Spleen (tissue), 11 donors: ENCODE measurements around the gene ZNF468. TPM values are rescaled to one million over a fixed set of nuclear protein-coding genes. Genes with fewer than 3 reads are reported as not detected.
"Not testable (repeated sequence)": the region's sequence is repeated elsewhere in the genome, so short reads cannot be mapped to it uniquely, and the experiment has no call there.

Experiments used
- DNase-seq: peaks from one replicate; pipeline ENCODE4 v3.0.0-alpha.2; 2020
- H3K27ac ChIP-seq, 8 donors: fragments of 200-600 bp; sonication (generic) in 7 of 8; 1 replicate in 4 of 8; 2 replicates in 4 of 8; pipeline versions ENCODE4 v1.5.0 to v1.8.0; 2016 to 2021; ENCODE audit warnings: inconsistent platforms in 4 of 8, mild to moderate bottlenecking in 4 of 8, moderate library complexity in 1 of 8
- H3K27me3 ChIP-seq, 7 donors: fragments of 200-600 bp; sonication (generic) in 6 of 7; replicated peaks in 1 of 7; 1 replicate in 4 of 7; 2 replicates in 3 of 7; pipeline versions ENCODE4 v1.5.0 to v1.8.0; 2016 to 2021; ENCODE audit warnings: inconsistent platforms in 3 of 7, mild to moderate bottlenecking in 1 of 7
- H3K36me3 ChIP-seq, 6 donors: fragments of 200-600 bp; sonication (generic) in 5 of 6; 1 replicate in 4 of 6; 2 replicates in 2 of 6; pipeline versions ENCODE4 v1.5.0 to v1.8.0; 2016 to 2021; ENCODE audit warnings: inconsistent platforms in 2 of 6
- H3K4me1 ChIP-seq, 6 donors: fragments of 200-600 bp; sonication (generic) in 5 of 6; 1 replicate in 3 of 6; 2 replicates in 3 of 6; pipeline versions ENCODE4 v1.5.0 to v1.8.0; 2016 to 2021; ENCODE audit warnings: inconsistent platforms in 3 of 6
- H3K4me3 ChIP-seq, 8 donors: fragments of 200-600 bp; sonication (generic) in 7 of 8; 1 replicate in 4 of 8; 2 replicates in 4 of 8; pipeline versions ENCODE4 v1.5.0 to v1.8.0; 2016 to 2021; ENCODE audit warnings: inconsistent platforms in 4 of 8, mild to moderate bottlenecking in 4 of 8, moderate library complexity in 2 of 8
- H3K9me3 ChIP-seq, 8 donors: fragments of 200-600 bp; sonication (generic) in 7 of 8; 1 replicate in 4 of 8; 2 replicates in 4 of 8; pipeline versions ENCODE4 v1.5.0 to v1.8.0; 2016 to 2021; ENCODE audit warnings: inconsistent platforms in 4 of 8
- POLR2A ChIP-seq, 3 donors: fragments of 450-650 bp; IDR thresholded peaks; one replicate each; pipeline ENCODE4 v1.5.1; 2017; ENCODE audit warnings: antibody characterized with exemption in 3 of 3, mild to moderate bottlenecking in 1 of 3
- POLR2AphosphoS5 ChIP-seq, 3 donors: sonication (generic); formaldehyde crosslinking; IDR thresholded peaks; one replicate each; pipeline ENCODE4 v1.5.1; 2017; ENCODE audit warnings: antibody characterized with exemption in 3 of 3
- WGBS, 5 donors: extraction: QIAGEN DNeasy Blood & Tissue Kit in 3 of 5; methylation state at CpG; one replicate each; pipeline versions ENCODE4 v1.1.5 to v1.1.7; 2013 to 2018; 5-methylcytosine and 5-hydroxymethylcytosine counted together
- intact Hi-C: fragments of 100-400 bp; cut with DNase I; formaldehyde crosslinking; loops from one replicate; pipeline ENCODE4 v1.15.0; 2023; ENCODE audit warnings: low total_unique reads
- polyA plus RNA-seq, 3 donors: library from polyadenylated mRNA; stranded (reverse); fragments of 200-250 nt; gene quantifications; one replicate each; pipeline ENCODE4 v1.2.1, GENCODE V29; 2013
- total RNA-seq, 7 donors: library from RNA; depleted of rRNA in 3 of 7; stranded (reverse); fragments of >200 nt in 3 of 7; fragmentation: NEBNext Ultra II Directional in 4 of 7; extraction: Animal tissue kit (Norgen Biotek cat#: 25700) in 4 of 7; gene quantifications; one replicate each; pipeline versions ENCODE4 v1.1.0 to v1.2.1, GENCODE V29; 2016 to 2021
- TF ChIP-seq, protein P1 (sequence below), 11 experiments: fragments of 200-600 bp in 7 of 11; fragments of 450-650 bp in 4 of 11; sonication (generic) in 4 of 11; IDR thresholded peaks in 8 of 11; conservative IDR thresholded peaks in 3 of 11; 1 replicate in 7 of 11; 2 replicates in 4 of 11; pipeline versions ENCODE4 v1.4.0 to v1.8.0; 2016 to 2021; ENCODE audit warnings: antibody characterized with exemption in 11 of 11, inconsistent platforms in 4 of 11, mild to moderate bottlenecking in 1 of 11
- donor health status: healthy with polysubstance abuse.
- donor health status: DM: no; HTN: no; CAD: no; lungs with moderate emphysema.
- donor health status: DM: no; HTN: no; CAD: no.
- donor health status: Bipolar disorder and iron deficiency.
- donor health status: healthy.
- donor health status: DM: no; HTN: no; CAD: no.
- donor health status: DM: yes; HTN: yes; CAD: no.

The ZNF468 gene
- total and polyA plus RNA-seq, 10 donors = 5.6 to 23.8 (median 17.8) TPM

DNA sequence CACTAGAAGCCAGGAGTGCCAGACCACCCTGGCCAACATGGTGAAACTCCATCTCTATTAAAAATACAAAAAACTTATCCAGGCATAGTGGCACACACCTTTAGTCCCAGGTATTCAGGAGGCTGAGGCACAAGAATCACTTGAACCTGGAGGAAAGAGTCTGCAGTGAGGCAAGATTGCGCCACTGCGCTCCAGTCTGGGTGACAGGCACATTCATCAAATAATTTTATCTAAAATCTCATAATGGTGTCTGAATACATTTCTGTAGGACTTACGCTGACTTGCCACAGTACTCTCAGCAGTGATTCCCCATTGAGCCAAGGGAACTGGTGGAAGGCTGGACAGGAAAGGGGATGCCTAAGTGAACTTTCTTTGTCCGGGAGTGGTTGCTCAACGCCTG is 31.7 kb downstream of the ZNF468 start:
- Histone ChIP-seq H3K4me1 (peaks cover 0 to 7% (median 2%) of the 10 kb centered on the region in 6 donors), H3K9me3 (peaks cover 0 to 60% (median 4%) of the 10 kb centered on the region in 8 donors), H3K27me3 (no peaks in the 10 kb centered on the region), H3K27ac (no peak overlapping the region), H3K36me3 (no peaks in the 10 kb centered on the region), H3K4me3 (no peak overlapping the region)
- intact Hi-C loops = no loop called here
- TF ChIP-seq POLR2AphosphoS5 (IDR thresholded peaks at IDR 0.05) (no peak), POLR2A (IDR thresholded peaks at IDR 0.05) (no peak)
- TF ChIP-seq, protein P1, sequence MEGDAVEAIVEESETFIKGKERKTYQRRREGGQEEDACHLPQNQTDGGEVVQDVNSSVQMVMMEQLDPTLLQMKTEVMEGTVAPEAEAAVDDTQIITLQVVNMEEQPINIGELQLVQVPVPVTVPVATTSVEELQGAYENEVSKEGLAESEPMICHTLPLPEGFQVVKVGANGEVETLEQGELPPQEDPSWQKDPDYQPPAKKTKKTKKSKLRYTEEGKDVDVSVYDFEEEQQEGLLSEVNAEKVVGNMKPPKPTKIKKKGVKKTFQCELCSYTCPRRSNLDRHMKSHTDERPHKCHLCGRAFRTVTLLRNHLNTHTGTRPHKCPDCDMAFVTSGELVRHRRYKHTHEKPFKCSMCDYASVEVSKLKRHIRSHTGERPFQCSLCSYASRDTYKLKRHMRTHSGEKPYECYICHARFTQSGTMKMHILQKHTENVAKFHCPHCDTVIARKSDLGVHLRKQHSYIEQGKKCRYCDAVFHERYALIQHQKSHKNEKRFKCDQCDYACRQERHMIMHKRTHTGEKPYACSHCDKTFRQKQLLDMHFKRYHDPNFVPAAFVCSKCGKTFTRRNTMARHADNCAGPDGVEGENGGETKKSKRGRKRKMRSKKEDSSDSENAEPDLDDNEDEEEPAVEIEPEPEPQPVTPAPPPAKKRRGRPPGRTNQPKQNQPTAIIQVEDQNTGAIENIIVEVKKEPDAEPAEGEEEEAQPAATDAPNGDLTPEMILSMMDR (IDR thresholded peaks at IDR 0.05 in 8 of 11, conservative IDR thresholded peaks at IDR 0.05 in 3 of 11) = no peak
- 89 to 96% (median 93%) methylated on average over 5 of the region's 5 CpGs for WGBS, 5 donors
- DNase-seq = no peak

DNA sequence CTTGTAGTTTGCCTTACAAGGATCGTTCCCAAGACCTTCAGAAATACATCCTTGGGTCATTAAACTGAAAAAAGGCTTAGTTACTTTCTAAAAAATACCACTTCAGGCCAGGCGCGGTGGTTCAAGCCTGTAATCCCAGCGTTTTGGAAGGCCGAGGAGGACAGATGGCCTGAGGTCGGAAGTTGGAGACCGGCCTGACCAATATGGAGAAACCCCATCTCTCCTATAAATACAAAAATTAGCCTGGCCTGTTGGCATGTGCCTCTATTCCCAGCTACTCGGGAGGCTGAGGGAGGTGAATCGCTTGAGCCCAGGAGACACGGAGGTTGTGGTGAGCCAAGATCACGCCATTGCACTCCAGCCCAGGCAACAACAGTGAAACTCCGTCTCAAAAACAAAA is 33.7 kb downstream of the ZNF468 start:
- no peak for DNase-seq
- WGBS, 5 donors = 93 to 96% (median 95%) methylated on average over 12 of the region's 12 CpGs
- Histone ChIP-seq H3K36me3 (no peaks in the 10 kb centered on the region), H3K4me3 (no peak overlapping the region), H3K27ac (no peak overlapping the region), H3K4me1 (peaks cover 0 to 13% (median 8%) of the 10 kb centered on the region in 6 donors), H3K27me3 (no peaks in the 10 kb centered on the region), H3K9me3 (peaks cover 0 to 55% (median 4%) of the 10 kb centered on the region in 8 donors)
- TF ChIP-seq POLR2AphosphoS5 (IDR thresholded peaks at IDR 0.05) = no peak
- TF ChIP-seq, protein P1 (IDR thresholded peaks at IDR 0.05 in 8 of 11, conservative IDR thresholded peaks at IDR 0.05 in 3 of 11) = no peak
- TF ChIP-seq POLR2A (IDR thresholded peaks at IDR 0.05) = no peak
- intact Hi-C loops = no loop called here

DNA sequence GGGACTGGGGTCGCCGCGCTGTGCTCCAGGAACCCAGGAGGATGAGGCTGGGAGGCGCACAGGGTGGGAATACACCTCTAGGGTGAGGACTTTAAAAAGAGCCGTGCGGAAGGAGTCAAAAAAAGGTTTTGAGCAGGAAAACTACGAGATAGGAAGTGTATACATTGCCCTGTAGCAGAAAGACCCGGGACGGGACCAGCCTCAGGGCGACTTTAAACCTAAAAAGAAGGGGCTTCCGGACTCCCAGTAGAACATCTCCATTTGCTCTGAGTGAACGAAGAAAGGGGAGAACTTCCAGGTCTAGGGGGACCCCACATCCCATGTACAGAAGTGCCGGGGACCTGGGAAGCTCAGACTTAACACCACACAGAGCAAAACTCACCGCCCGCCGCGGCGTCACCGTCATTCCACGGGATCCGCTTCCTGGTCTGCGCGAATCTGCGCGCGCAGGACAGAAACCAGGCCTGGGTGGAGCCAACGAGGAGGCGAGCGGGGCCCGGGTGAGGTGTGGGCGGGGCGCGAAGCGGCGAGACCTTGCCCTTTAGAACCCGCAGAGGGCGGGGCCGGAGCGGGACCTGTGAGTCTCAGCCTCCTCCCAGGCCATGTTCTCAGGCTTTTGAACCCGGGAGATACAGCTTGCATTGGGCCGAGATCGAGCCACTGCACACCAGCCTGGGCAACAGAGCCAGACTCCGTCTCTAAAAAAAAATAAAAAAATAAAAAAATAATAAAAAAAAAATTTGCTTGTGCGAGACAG is 36.0 kb downstream of the ZNF468 start, which contains the start of gene ZNF28:
TSS of gene ZNF28 (minus strand) at position 430 of the 757 bp plus-strand sequence. CDS start 3,675 bp downstream, outside the sequence.
- peak; percentile 91 for DNase-seq
- Histone ChIP-seq H3K4me1 (peaks cover 0 to 13% (median 8%) of the 10 kb centered on the region in 6 donors), H3K27ac (peak within 1 kb of the TSS; percentile 42 to 78 (median 74)), H3K9me3 (peaks cover 0 to 37% (median 2%) of the 10 kb centered on the region in 8 donors), H3K36me3 (peaks cover 0 to 22% (median 16%) of the 10 kb centered on the region in 6 donors), H3K4me3 (peak within 1 kb of the TSS; percentile 54 to 81 (median 76))
- intact Hi-C loops, H3K27me3 ChIP-seq: not testable (repeated sequence)
- TF ChIP-seq, protein P1 (IDR thresholded peaks at IDR 0.05 in 8 of 11, conservative IDR thresholded peaks at IDR 0.05 in 3 of 11) = peak in 1 of 11 experiments; percentile 20
- peak; percentile 47 to 78 (median 65) for TF ChIP-seq POLR2AphosphoS5 (IDR thresholded peaks at IDR 0.05)
- WGBS, 5 donors = 2 to 4% (median 3%) methylated on average over 20 to 41 of the region's 44 CpGs

DNA sequence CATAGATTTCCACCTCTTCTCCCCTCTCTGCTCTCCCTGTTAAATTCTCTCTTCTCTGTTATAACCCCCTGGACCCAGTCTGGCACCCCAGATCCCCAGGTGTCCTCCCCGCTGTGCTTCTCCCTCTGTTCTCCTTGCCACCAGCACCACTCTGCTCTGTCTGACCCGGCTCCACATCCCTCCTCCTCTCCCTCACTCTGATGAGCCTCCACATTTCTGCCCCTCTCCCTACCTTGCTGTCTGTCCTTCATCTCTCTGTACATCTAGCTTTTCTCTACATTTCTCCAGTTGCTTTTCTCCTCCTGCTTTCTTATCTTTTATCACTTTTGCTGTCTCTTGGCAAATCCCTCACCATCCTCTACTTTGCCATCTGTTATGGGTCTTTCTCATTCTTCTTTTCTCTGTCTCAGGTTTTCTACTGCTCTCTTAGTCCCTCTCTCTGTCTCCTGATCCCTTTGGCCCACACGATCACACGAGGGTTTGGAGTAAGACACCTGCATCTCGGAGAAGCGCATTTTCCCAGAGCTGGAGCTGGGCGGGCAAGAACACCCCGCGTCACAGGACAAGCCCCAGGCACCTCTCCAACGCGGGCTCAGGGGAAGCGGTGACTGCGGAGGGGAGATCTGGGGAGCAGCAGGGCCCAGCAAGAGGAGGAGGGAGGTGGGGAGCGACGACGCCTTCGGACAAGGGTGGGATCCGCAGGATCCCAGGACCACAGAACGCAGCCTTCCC is 36.8 kb downstream of the ZNF468 start:
- peak overlapping the region; percentile 54 to 81 (median 76) for H3K4me3 ChIP-seq
- H3K4me1 ChIP-seq = peaks cover 0 to 13% (median 8%) of the 10 kb centered on the region in 6 donors
- H3K27ac ChIP-seq = peak overlapping the region; percentile 42 to 78 (median 74)
- H3K27me3 ChIP-seq, intact Hi-C loops: not testable (repeated sequence)
- H3K36me3 ChIP-seq = peaks cover 0 to 29% (median 23%) of the 10 kb centered on the region in 6 donors
- WGBS, 5 donors = 8 to 10% (median 10%) methylated on average over 12 to 19 of the region's 19 CpGs
- H3K9me3 ChIP-seq = peaks cover 0 to 37% (median 4%) of the 10 kb centered on the region in 8 donors
- peak; percentile 76 for DNase-seq
